Activated naive CD4-positive, alpha-beta T cell treated with Interleukin-2 at 50 U/mL for 16 hours (primary cell): Measurements from ENCODE around the gene SMIM20.

Experiments used
- DNase-seq: peaks from one replicate; pipeline ENCODE4 v3.0.0-alpha.2; 2020

The SMIM20 gene

GRCh38 chr4:25962393-25962792 lies 48.4 kb downstream of the SMIM20 start:
- DNase-seq = no peak

DNA sequence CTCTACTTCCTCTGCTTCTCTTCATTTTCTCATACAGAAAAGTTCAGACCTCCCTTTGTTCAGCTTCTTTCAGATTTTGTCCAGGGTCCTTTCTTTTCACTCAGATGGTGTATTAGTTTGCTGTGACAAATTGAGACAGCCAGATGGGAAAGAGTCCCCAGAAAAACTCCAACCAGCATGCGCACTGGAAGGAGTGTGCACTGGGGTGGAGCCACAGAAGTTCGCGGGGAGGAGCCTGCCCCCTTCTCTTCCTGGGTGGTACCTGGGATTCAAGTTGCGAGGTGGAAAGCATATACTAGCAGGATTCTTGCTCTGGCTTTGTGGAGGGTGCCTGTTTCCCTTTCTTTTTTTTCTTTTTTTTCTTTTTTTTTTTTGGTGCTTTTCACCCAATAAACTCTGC lies 51.6 kb downstream of the SMIM20 start:
- no peak for DNase-seq

DNA sequence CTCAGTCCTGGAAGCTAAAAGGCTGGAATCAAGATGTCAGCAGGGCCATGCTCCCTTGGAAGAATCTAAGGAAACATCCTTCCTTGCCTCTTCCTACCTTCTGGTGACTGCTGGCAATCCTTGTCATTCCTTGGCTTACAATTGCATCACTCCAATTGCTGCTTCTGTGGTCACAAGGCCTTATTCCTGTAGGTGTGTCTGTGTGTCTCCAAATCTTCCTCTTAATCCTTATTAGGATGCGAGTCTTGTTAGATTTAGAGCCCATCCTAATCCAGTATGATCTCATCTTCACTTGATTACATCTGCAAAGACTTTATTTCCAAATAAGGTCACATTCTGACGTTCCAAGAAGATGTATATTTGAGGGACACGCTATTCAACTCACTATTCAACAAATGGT lies 52.2 kb downstream of the SMIM20 start:
- no peak for DNase-seq

DNA sequence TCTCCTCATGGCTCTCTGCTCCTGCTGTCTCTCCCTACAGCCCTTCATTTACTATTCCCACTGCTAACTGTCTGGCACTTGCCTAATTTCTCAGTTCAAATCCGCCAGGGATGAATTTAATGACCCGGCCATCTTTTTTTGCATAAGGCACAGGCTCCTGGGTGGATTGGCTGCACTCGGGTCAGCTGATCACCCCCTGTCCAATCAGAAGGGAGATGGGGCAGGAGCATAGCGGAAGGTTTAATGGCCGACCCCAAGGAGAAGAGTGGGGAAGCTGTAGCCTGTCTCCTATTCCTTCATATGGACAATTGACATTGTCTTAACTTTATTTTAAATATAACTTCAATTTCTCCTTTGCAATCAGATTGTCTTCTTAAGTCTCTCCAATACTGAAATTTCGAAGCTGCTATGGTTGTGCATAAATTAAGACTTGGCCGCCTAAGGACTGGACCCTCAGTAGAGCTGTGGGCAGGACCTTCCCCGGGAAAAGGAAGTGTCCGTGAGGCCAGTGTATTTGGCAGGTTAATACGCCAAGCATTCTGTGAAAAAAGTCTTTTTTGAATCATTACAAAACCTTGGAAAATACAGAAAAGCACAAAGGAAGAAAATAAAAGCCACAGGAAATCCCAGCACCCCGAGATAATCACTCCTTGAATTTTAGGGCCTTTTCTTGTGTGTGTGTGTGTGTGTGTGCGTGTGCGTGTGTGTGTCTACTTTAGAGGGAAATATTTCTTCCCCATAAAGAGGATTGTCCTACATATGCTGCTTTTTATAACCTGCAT lies 55.5 kb downstream of the SMIM20 start:
- DNase-seq = no peak

- DNase-seq = no peak
Measured at GRCh38 chr4:25970226-25970675, 56.2 kb downstream of the SMIM20 start.

GRCh38 chr4:25970691-25971432 lies 56.8 kb downstream of the SMIM20 start:
- no peak for DNase-seq

- no peak for DNase-seq
Measured at GRCh38 chr4:25972366-25972765, 58.3 kb downstream of the SMIM20 start.

DNA sequence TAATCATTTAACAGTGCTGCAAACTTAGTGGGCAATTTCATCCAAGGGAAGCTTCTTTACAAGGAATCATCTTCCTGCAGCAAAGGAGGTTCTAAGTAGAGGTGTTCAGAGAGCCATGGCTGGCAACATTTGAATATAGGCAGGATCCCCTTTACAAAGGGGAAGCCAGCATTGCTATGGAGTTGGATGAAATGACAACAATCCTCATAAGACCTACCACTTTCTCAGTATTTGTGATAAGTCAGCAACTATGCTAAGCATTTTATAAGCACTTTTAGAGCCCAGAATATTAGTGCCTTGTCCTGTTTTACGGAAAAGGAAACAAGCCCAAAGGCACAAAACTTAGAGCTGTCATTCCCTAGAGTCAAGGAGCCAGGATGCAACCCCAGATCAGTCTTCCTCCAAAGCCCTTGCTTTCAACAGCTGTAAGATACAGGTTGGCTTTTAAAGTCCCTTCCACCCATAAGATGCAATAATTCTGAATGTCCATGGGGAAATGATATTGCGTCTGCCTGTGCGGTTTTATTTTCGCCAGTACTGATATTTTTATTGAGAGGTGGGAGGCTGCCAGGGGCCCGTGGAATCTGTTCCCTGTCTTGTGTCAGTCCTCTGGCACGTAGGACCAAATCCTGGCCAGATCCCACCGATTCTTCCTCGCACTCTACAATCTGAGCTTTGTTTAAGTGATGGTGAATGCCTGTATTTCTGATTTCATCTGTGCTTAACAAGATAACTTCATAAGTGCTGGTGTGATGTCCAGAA lies 59.1 kb downstream of the SMIM20 start:
- no peak for DNase-seq

DNA sequence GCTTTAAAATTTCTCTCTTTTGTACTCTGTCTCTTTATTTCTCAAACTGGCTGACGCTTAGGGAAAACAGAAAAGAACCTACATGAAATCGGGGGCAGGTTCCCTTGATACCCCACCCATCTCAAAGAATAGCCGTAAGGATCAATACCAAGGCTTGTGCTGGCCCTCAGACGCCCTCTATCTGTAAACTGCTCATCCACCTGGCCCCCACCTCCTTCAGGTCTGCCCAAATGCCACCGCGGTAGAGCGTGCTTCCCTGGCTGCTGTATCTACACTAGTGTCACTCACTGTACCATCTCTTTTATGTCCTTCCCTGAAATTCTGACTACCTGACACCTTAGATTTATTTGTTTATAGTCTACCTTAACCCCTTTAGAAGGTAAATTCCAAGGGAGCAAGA lies 62.8 kb downstream of the SMIM20 start:
- DNase-seq = no peak

DNA sequence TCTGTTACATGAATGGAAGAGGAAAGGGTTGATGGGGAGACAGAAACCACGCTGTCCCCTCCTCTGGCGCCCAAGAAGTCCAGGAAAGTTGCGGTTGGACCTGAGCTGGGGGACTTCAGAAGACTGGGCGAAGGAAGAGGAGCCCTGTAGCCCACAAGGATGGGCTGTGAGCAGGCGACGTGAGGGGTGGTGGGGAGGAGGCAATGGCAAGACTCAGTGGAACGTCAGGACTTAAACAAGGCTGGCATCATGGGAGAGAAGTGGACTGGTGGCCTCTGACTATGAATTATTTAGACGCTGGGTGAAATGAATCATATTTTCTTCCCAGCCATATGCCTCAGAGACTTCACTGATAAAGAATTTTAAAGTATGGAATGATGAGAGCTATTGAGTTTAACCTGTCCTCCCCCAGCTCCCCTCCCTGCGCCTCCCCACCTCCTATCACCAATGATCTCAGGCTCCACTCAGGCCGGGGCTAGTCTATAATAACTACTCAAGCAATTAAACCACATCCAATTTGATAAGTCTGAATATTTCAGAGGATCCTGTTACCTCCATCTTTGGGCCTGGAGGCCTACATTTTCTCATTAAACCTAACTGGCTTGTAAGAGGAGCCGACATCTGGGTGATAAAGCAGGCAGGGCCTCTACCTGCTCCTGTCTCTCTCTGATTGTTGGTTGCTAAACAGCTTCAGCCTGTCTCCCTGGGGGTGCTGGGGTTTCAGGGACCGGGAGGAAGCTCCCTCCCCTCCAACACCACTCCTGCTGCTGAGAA lies 63.6 kb downstream of the SMIM20 start:
- no peak for DNase-seq

DNA sequence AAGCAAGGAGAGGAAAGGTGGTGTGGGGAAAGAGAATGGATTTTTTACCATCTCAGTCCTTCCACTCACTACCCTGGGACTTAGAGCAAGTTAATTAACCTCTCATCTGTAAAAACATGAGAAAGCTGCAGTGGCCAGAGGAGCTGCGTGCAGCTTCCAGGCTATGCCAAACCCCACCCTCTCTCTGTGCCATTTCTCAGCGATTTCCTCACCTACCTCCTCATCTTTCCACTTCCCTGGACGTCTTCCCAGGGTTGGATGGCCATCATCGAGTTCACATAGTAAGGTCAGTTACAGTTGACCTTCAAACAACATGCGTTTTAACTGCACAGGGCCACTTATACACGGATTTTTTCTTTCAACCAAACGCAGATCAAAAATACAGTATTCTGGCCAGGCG lies 64.3 kb downstream of the SMIM20 start:
- DNase-seq = no peak
